Skin epidermis (tissue), 12 donors: ENCODE results near the gene TLE3.

Experiments
- H3K27ac ChIP-seq, 21 experiments: fragments of 200-600 bp; sonication (generic) in 11 of 21; one replicate each; pipeline ENCODE4 v1.5.0; 2020; ENCODE audit warnings: mild to moderate bottlenecking in 3 of 21, inconsistent platforms in 2 of 21, moderate library complexity in 2 of 21
- H3K4me3 ChIP-seq, 7 experiments: fragments of 200-600 bp; sonication (generic) in 2 of 7; one replicate each; pipeline ENCODE4 v1.5.0; 2020; ENCODE audit warnings: inconsistent platforms in 2 of 7, mild to moderate bottlenecking in 2 of 7, moderate library complexity in 1 of 7

Gene TLE3

GRCh38 chr15:70023769-70024491, 73.8 kb downstream of the TLE3 start:
- H3K27ac ChIP-seq, result peak overlapping the region in 8 of 21 experiments; percentile 9 to 69 (median 44)

GRCh38 chr15:70023064-70023768, 74.5 kb downstream of the TLE3 start:
- Histone ChIP-seq H3K4me3 (no peak overlapping the region), H3K27ac (peak overlapping the region in 8 of 21 experiments; percentile 9 to 69 (median 44))

More at GRCh38 chr15:70023769-70024491, 73.8 kb downstream of the TLE3 start:
- H3K4me3 ChIP-seq, result no peak overlapping the region

- no peak overlapping the region for H3K4me3 ChIP-seq
- H3K27ac ChIP-seq, result no peak overlapping the region
Observed at GRCh38 chr15:70020229-70020628, 77.5 kb downstream of the TLE3 start.

- no peak overlapping the region for H3K4me3 ChIP-seq
- H3K27ac ChIP-seq, result no peak overlapping the region
Observed at GRCh38 chr15:70018646-70019600, 78.8 kb downstream of the TLE3 start.

GRCh38 chr15:70017801-70018200, 79.9 kb downstream of the TLE3 start:
- no peak overlapping the region for H3K27ac ChIP-seq
- no peak overlapping the region for H3K4me3 ChIP-seq

GRCh38 chr15:70017025-70017424, 80.7 kb downstream of the TLE3 start:
- Histone ChIP-seq H3K27ac (no peak overlapping the region), H3K4me3 (no peak overlapping the region)

GRCh38 chr15:70016511-70016994, 81.2 kb downstream of the TLE3 start:
- Histone ChIP-seq H3K27ac (no peak overlapping the region), H3K4me3 (no peak overlapping the region)

- peak overlapping the region in 2 of 21 experiments; percentile 10 to 29 for H3K27ac ChIP-seq
- no peak overlapping the region for H3K4me3 ChIP-seq
Observed at GRCh38 chr15:70014860-70015490, 82.7 kb downstream of the TLE3 start.

- Histone ChIP-seq H3K4me3 (no peak overlapping the region), H3K27ac (peak overlapping the region in 1 of 21 experiments; percentile 29)
Observed at GRCh38 chr15:70014331-70014730, 83.4 kb downstream of the TLE3 start.

GRCh38 chr15:70013656-70014313, 83.9 kb downstream of the TLE3 start:
- Histone ChIP-seq H3K4me3 (no peak overlapping the region), H3K27ac (peak overlapping the region in 1 of 21 experiments; percentile 29)

GRCh38 chr15:70012895-70013294, 84.8 kb downstream of the TLE3 start:
- no peak overlapping the region for H3K4me3 ChIP-seq
- H3K27ac ChIP-seq, result no peak overlapping the region

- Histone ChIP-seq H3K27ac (no peak overlapping the region), H3K4me3 (no peak overlapping the region)
Observed at GRCh38 chr15:70008697-70009290, 88.9 kb downstream of the TLE3 start.

- H3K4me3 ChIP-seq, result no peak overlapping the region
- no peak overlapping the region for H3K27ac ChIP-seq
Observed at GRCh38 chr15:70006259-70007147, 91.2 kb downstream of the TLE3 start.

- Histone ChIP-seq H3K27ac (no peak overlapping the region), H3K4me3 (no peak overlapping the region)
Observed at GRCh38 chr15:70004826-70005225, 92.9 kb downstream of the TLE3 start.

GRCh38 chr15:70002897-70003296, 94.8 kb downstream of the TLE3 start:
- Histone ChIP-seq H3K4me3 (no peak overlapping the region), H3K27ac (no peak overlapping the region)

- H3K4me3 ChIP-seq, result no peak overlapping the region
Observed at GRCh38 chr15:70001859-70002258, 95.9 kb downstream of the TLE3 start.

GRCh38 chr15:69999392-70000085, 98.2 kb downstream of the TLE3 start:
- Histone ChIP-seq H3K27ac (no peak overlapping the region), H3K4me3 (no peak overlapping the region)

More at GRCh38 chr15:70001859-70002258, 95.9 kb downstream of the TLE3 start:
- no peak overlapping the region for H3K27ac ChIP-seq
